Thymus (tissue), 14 donors: ENCODE results near the gene PRDM11. TPM values are rescaled to one million over a fixed set of nuclear protein-coding genes. Genes with fewer than 3 reads are reported as not detected.

Source experiments
- DNase-seq, 9 donors: peaks; one replicate each; pipeline ENCODE4 v3.0.0-alpha.2; 2013; ENCODE audit warnings: low spot score in 9 of 9, low read depth in 6 of 9, missing footprints in 1 of 9
- H3K27ac ChIP-seq, 2 donors: one replicate each; pipeline ENCODE4 v1.5.1; 2013; ENCODE audit warnings: control low read depth in 1 of 2, low read depth in 1 of 2, low read length in 1 of 2, mild to moderate bottlenecking in 1 of 2, moderate library complexity in 1 of 2
- H3K27me3 ChIP-seq, 2 donors: one replicate each; pipeline ENCODE4 v1.5.1; 2013; ENCODE audit warnings: low read length in 1 of 2; ENCODE audit not compliant: control insufficient read depth in 2 of 2, insufficient read depth in 1 of 2
- H3K36me3 ChIP-seq, 2 donors: one replicate each; pipeline ENCODE4 v1.5.1; 2013; ENCODE audit warnings: low read length in 1 of 2, mild to moderate bottlenecking in 1 of 2, moderate library complexity in 1 of 2; ENCODE audit not compliant: control insufficient read depth in 2 of 2, insufficient read depth in 2 of 2
- H3K4me1 ChIP-seq, 2 donors: one replicate each; pipeline ENCODE4 v1.5.1; 2013; ENCODE audit warnings: low read length in 2 of 2; ENCODE audit not compliant: control insufficient read depth in 2 of 2, insufficient read depth in 2 of 2
- H3K4me3 ChIP-seq, 2 donors: one replicate each; pipeline ENCODE4 v1.5.1; 2013; ENCODE audit warnings: low read length in 2 of 2, control low read depth in 1 of 2, mild to moderate bottlenecking in 1 of 2
- H3K9me3 ChIP-seq, 2 donors: one replicate each; pipeline ENCODE4 v1.5.1; 2013; ENCODE audit warnings: low read length in 1 of 2, mild to moderate bottlenecking in 1 of 2; ENCODE audit not compliant: control insufficient read depth in 2 of 2, insufficient read depth in 1 of 2
- WGBS: extraction: QIAGEN DNeasy Blood & Tissue Kit; methylation state at CpG from one replicate; pipeline ENCODE4 v1.1.7; 2013; 5-methylcytosine and 5-hydroxymethylcytosine counted together
- long read RNA-seq, 10 donors: transcript quantifications; one replicate each; lab custom pipeline, GENCODE V29; 2026
- polyA plus RNA-seq: library from polyadenylated mRNA; stranded (reverse); fragments of 200-250 nt; gene quantifications from one replicate; pipeline ENCODE4 v1.2.3, GENCODE V29; 2013
- total RNA-seq: library from RNA; stranded (reverse); fragments of 120-200 nt; gene quantifications from one replicate; pipeline ENCODE4 v1.2.4, GENCODE V29; 2013
- donor health status: healthy.

PRDM11 gene
- total RNA-seq (2.5 TPM), polyA plus RNA-seq (2.1 TPM)
- long read RNA-seq, donor 1: 0 reads
- long read RNA-seq, donor 2: 0 reads
- long read RNA-seq, donor 3: 0 reads
- long read RNA-seq, donor 4: 0 reads
- long read RNA-seq, donor 5: 0 reads
- long read RNA-seq, donor 6: 0 reads
- long read RNA-seq, donor 7: 0 reads
- long read RNA-seq, donor 8: 0 reads
- long read RNA-seq, donor 9: 0 reads
- long read RNA-seq, donor 10: 0 reads

DNA sequence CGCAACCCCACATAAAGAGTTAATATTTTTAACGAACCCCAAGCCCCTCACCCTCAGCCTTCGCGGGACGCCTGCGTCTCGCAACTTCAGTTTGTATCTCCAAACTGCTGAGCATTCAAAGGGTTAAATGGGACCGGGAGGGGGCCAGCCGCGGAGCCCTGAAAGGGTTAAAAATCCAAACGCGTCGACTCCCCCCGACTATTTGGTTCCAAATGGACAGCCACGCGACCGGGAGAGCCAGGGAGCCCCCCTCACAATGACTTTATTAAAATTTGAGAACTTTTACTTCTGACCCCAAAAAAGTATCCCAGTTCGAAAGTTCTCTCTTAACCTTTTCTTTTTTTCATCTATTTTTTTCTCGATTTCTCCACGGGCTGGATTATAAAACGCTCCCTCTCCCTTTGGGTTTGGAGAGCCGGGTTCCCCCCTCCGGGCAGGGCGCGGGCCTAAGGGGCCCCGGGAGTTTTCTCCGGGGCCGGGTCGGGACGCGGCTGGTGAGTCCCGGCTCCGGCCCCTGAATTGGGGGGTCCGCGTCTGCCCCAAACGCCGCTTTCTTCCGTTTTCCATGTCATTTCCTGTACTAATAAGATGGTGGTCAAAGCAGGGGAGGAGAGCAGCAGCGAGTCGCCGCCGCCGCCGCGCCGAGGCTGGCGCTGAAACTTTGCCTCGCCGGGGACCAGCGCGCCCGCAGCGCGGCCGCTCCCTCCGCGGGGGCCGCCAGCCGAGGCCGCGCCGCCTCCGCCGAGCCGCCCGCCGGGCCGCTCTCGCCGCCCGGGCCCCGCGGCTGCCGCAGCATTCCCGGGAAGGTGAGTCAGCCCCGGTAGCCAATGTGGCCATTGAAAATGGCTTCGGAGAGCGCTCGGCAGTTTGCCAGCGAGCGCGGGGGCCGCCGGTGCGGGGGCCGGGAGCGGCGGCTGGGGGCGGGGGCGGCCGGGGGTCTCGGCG, at the start of gene PRDM11:
TSS of gene PRDM11 (plus strand) at position 568 of the 945 bp plus-strand sequence. CDS start 35,128 bp downstream, outside the sequence.
- WGBS: under 1% methylated on average over 93 of the region's 93 CpGs
- H3K4me1 ChIP-seq: peaks cover 14 to 17% of the 10 kb centered on the region in 2 donors
- peak within 1 kb of the TSS; percentile 55 to 80 for H3K27ac ChIP-seq
- peak within 1 kb of the TSS; percentile 63 to 69 for H3K4me3 ChIP-seq
- no peaks in the 10 kb centered on the region for H3K9me3 ChIP-seq
- H3K36me3 ChIP-seq: no peaks in the 10 kb centered on the region
- peaks cover 18 to 45% of the 10 kb centered on the region in 2 donors for H3K27me3 ChIP-seq
- DNase-seq: peak in 2 of 9 donors; percentile 29 to 49

DNA sequence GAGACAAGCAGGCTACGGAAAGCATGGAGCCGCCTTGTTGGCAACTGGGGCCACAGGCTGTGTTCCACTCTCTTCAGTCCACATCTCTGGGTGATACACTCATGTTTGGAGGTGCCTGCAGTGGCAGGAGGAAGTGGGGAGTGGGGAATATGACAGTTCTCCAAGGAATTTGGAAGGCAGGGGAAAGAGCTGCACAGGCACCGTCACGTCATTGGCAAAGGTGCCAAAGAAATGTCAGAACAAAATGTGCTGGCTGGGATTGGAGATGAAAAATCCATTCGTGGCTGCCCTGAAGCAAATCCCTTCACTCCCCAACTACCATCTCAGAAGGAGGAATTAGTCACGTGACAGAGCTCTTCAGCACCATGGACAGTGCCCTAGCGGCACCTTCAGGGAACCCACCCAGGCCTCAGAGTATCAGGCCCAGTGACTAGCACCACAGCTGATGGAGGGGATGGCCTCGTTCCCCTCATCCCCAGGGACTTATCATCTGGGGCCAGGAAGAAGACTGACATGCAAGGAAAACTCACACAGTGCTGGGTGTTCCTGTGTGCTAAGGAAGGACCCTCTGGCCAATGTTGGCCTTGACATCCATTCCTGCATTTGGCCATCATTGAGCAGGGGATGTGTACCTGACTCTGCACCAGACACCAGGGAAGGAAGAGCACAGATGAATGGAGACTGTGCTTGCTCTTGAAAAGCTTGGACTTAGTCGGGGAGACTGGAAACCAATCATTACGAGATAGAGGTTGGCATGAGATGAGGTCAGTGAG, 48.5 kb upstream of the PRDM11 start:
- WGBS: 50% methylated on average over 10 of the region's 10 CpGs
- H3K4me3 ChIP-seq: no peak overlapping the region
- no peak overlapping the region for H3K27ac ChIP-seq
- peaks cover 16 to 39% of the 10 kb centered on the region in 2 donors for H3K4me1 ChIP-seq
- DNase-seq: peak in 8 of 9 donors; percentile 67 to 90 (median 84)
- no peaks in the 10 kb centered on the region for H3K9me3 ChIP-seq
- no peaks in the 10 kb centered on the region for H3K27me3 ChIP-seq
- no peaks in the 10 kb centered on the region for H3K36me3 ChIP-seq

- Histone ChIP-seq H3K9me3 (no peaks in the 10 kb centered on the region), H3K4me3 (no peak overlapping the region), H3K36me3 (no peaks in the 10 kb centered on the region), H3K27me3 (no peaks in the 10 kb centered on the region), H3K27ac (no peak overlapping the region), H3K4me1 (peaks cover 7 to 30% of the 10 kb centered on the region in 2 donors)
- no peak for DNase-seq
- WGBS: 89% methylated on average over 6 of the region's 6 CpGs
Observed at GRCh38 chr11:45098929-45099328, 47.5 kb upstream of the PRDM11 start.

GRCh38 chr11:45100339-45100738, 46.1 kb upstream of the PRDM11 start:
- Histone ChIP-seq H3K9me3 (no peaks in the 10 kb centered on the region), H3K4me3 (no peak overlapping the region), H3K27ac (no peak overlapping the region), H3K4me1 (peaks cover 0 to 19% of the 10 kb centered on the region in 2 donors), H3K36me3 (no peaks in the 10 kb centered on the region), H3K27me3 (no peaks in the 10 kb centered on the region)
- peak in 1 of 9 donors; percentile 36 for DNase-seq
- WGBS: 63% methylated on average over 2 of the region's 2 CpGs

- DNase-seq: no peak
- Histone ChIP-seq H3K4me3 (no peak overlapping the region), H3K36me3 (no peaks in the 10 kb centered on the region), H3K27me3 (no peaks in the 10 kb centered on the region), H3K4me1 (peaks cover 0 to 14% of the 10 kb centered on the region in 2 donors), H3K27ac (no peak overlapping the region), H3K9me3 (no peaks in the 10 kb centered on the region)
- 65% methylated on average over 8 of the region's 8 CpGs for WGBS
Observed at GRCh38 chr11:45102361-45102809, 44.1 kb upstream of the PRDM11 start.

GRCh38 chr11:45102810-45103621, 43.4 kb upstream of the PRDM11 start:
- WGBS: 34% methylated on average over 8 of the region's 8 CpGs
- peak in 4 of 9 donors; percentile 60 to 73 (median 68) for DNase-seq
- Histone ChIP-seq H3K27ac (no peak overlapping the region), H3K4me1 (peaks cover 0 to 14% of the 10 kb centered on the region in 2 donors), H3K36me3 (no peaks in the 10 kb centered on the region), H3K9me3 (no peaks in the 10 kb centered on the region), H3K27me3 (no peaks in the 10 kb centered on the region), H3K4me3 (no peak overlapping the region)

DNA sequence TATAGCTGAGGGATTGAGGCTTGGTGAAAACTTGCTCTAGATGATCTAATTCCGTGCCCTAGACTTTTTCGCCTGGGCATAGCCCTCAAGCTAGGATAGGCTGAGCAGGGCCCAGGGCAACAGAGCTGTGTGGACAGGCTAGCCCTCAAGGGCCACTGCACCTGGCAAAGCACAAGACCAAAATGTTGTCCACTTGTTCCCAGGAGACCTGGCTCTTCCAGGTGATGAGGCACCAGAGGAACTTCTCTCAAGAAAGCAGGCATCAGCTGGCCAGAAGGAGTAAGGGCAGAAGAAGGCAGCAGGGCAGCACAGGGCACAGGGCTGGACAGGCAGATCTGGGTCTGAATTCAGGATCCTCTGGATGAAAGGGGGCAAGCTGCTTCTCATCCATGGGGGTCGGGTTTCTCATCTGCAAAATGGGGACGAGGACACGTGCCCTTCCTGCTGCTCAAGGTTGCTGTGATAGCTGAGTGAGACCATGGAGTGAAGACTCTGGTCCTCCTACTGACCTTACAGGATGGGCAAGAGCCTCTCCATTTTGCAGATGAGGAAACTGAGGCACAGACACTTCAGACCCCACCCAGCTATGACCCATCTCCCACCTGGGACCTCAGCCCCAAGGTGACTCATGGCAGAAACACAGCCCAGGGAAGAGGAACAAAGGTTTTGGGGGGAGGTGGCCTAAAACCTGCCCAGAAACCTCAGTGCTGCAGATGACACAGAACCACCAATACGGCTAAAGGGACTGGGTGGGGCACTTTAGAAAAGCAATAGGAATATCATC, 42.2 kb upstream of the PRDM11 start:
- no peak for DNase-seq
- 92% methylated on average over 6 of the region's 6 CpGs for WGBS
- Histone ChIP-seq H3K27me3 (no peaks in the 10 kb centered on the region), H3K4me1 (peaks cover 0 to 14% of the 10 kb centered on the region in 2 donors), H3K9me3 (no peaks in the 10 kb centered on the region), H3K27ac (no peak overlapping the region), H3K4me3 (no peak overlapping the region), H3K36me3 (no peaks in the 10 kb centered on the region)

GRCh38 chr11:45104790-45105084, 41.7 kb upstream of the PRDM11 start:
- no peaks in the 10 kb centered on the region for H3K36me3 ChIP-seq
- H3K4me3 ChIP-seq: no peak overlapping the region
- no peaks in the 10 kb centered on the region for H3K27me3 ChIP-seq
- no peak for DNase-seq
- H3K9me3 ChIP-seq: no peaks in the 10 kb centered on the region
- no peak overlapping the region for H3K27ac ChIP-seq
- WGBS: 95% methylated on average over 4 of the region's 4 CpGs
- H3K4me1 ChIP-seq: peaks cover 0 to 14% of the 10 kb centered on the region in 2 donors
